Gastroesophageal sphincter (tissue), 4 donors: Measurements from ENCODE around the gene IFNA2. TPM values are rescaled to one million over a fixed set of nuclear protein-coding genes. Genes with fewer than 3 reads are reported as not detected.

ENCODE experiments used
- ATAC-seq: fragments of 150-250 bp; one replicate; pipeline ENCODE4 v1.9.1; 2016; ENCODE audit warnings: mild to moderate bottlenecking, moderate library complexity
- H3K27ac ChIP-seq, 4 donors: fragments of 200-600 bp; sonication (generic) in 3 of 4; 1 replicate in 3 of 4; 2 replicates in 1 of 4; pipeline ENCODE4 v1.5.1; 2016 to 2019
- H3K27me3 ChIP-seq: fragments of 200-600 bp; sonication (generic); one replicate; pipeline ENCODE4 v1.5.1; 2019
- H3K36me3 ChIP-seq, 2 donors: fragments of 200-600 bp; sonication (generic); one replicate each; pipeline ENCODE4 v1.5.1; 2019; ENCODE audit warnings: control low read depth in 1 of 2
- H3K4me1 ChIP-seq, 3 donors: fragments of 200-600 bp; sonication (generic); 1 replicate in 2 of 3; 2 replicates in 1 of 3; pipeline ENCODE4 v1.5.1; 2016 to 2019; ENCODE audit warnings: control low read depth in 2 of 3
- H3K4me3 ChIP-seq, 2 donors: fragments of 200-600 bp; sonication (generic); one replicate each; pipeline ENCODE4 v1.5.1; 2019; ENCODE audit warnings: mild to moderate bottlenecking in 1 of 2, moderate library complexity in 1 of 2
- H3K9me3 ChIP-seq, 3 donors: fragments of 200-600 bp; sonication (generic); one replicate each; pipeline ENCODE4 v1.5.1; 2017 to 2019; ENCODE audit warnings: control low read depth in 2 of 3
- EP300 ChIP-seq: sonication (generic); formaldehyde crosslinking; IDR thresholded peaks from one replicate; pipeline ENCODE4 v1.6.1; 2017; ENCODE audit warnings: antibody characterized with exemption, mild to moderate bottlenecking
- POLR2A ChIP-seq, 2 donors: fragments of 450-650 bp; IDR thresholded peaks; one replicate each; pipeline ENCODE4 v1.6.1; 2017; ENCODE audit warnings: antibody characterized with exemption in 2 of 2, mild to moderate bottlenecking in 2 of 2, moderate library complexity in 1 of 2
- POLR2AphosphoS5 ChIP-seq: sonication (generic); formaldehyde crosslinking; IDR thresholded peaks from one replicate; pipeline ENCODE4 v1.6.1; 2017; ENCODE audit warnings: antibody characterized with exemption
- whole genome bisulfite sequencing, 2 donors: methylation state at CpG; one replicate each; pipeline ENCODE4 v1.1.5; 2018; ENCODE audit warnings: low coverage in 1 of 2; 5-methylcytosine and 5-hydroxymethylcytosine counted together
- total RNA-seq, 4 donors: library from RNA; depleted of rRNA; stranded (reverse); fragments of >200 nt; gene quantifications; one replicate each; pipeline ENCODE4 v1.1.0, GENCODE V29; 2016
- TF ChIP-seq, protein P1 (sequence below), 4 experiments: fragments of 200-600 bp in 2 of 4; fragments of 450-650 bp in 2 of 4; sonication (generic) in 1 of 4; IDR thresholded peaks; one replicate each; pipeline ENCODE4 v1.5.1; 2017 to 2019; ENCODE audit warnings: antibody characterized with exemption in 4 of 4, mild to moderate bottlenecking in 2 of 4, moderate library complexity in 2 of 4

Gene IFNA2
- total RNA-seq, 4 donors from 2014 or later: not detected

GRCh38 chr9:21357479-21358460 is 27.4 kb downstream of the IFNA2 start:
- Histone ChIP-seq H3K27ac (no peak overlapping the region), H3K4me3 (no peak overlapping the region), H3K9me3 (no peaks in the 10 kb centered on the region), H3K27me3 (no peaks in the 10 kb centered on the region), H3K4me1 (no peaks in the 10 kb centered on the region), H3K36me3 (no peaks in the 10 kb centered on the region)
- TF ChIP-seq POLR2A (IDR thresholded peaks at IDR 0.05) (no peak), EP300 (no peak), POLR2AphosphoS5 (no peak)
- TF ChIP-seq, protein P1, sequence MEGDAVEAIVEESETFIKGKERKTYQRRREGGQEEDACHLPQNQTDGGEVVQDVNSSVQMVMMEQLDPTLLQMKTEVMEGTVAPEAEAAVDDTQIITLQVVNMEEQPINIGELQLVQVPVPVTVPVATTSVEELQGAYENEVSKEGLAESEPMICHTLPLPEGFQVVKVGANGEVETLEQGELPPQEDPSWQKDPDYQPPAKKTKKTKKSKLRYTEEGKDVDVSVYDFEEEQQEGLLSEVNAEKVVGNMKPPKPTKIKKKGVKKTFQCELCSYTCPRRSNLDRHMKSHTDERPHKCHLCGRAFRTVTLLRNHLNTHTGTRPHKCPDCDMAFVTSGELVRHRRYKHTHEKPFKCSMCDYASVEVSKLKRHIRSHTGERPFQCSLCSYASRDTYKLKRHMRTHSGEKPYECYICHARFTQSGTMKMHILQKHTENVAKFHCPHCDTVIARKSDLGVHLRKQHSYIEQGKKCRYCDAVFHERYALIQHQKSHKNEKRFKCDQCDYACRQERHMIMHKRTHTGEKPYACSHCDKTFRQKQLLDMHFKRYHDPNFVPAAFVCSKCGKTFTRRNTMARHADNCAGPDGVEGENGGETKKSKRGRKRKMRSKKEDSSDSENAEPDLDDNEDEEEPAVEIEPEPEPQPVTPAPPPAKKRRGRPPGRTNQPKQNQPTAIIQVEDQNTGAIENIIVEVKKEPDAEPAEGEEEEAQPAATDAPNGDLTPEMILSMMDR (IDR thresholded peaks at IDR 0.05): no peak
- 50 to 51% methylated on average over 7 of the region's 7 CpGs for WGBS, 2 donors
- ATAC-seq: no peak

DNA sequence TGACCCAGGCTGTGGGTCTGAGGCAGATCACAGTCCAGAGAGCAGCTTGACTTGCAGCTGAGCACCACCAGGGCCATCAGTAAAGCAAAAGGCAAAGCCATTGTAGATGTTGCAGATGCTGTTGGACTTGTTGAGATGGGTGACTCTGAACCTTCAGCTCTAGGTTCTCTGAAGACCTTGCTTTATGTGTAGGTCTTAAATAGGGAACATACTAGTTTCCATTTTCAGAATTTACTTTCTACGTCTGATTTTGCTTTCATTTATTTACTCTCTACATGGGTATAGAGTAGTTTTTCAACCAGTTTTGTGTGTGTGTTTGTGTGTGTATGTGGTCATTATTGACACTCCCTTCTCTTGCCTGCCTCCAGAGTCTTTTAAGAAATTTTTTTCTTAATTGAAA is 34.4 kb downstream of the IFNA2 start, which contains the start of gene IFNA6:
IFNA6 (minus strand) TSS at position 101 of the 400 bp plus-strand sequence; CDS start at position 101, 0 bp downstream.
- no peak within 1 kb of the TSS for H3K4me3 ChIP-seq
- no peaks in the 10 kb centered on the region for H3K27me3 ChIP-seq
- TF ChIP-seq POLR2AphosphoS5: no peak
- TF ChIP-seq EP300: no peak
- TF ChIP-seq POLR2A (IDR thresholded peaks at IDR 0.05): no peak
- TF ChIP-seq, protein P1 (IDR thresholded peaks at IDR 0.05): no peak
- H3K4me1 ChIP-seq: no peaks in the 10 kb centered on the region
- WGBS, 2 donors: 64 to 80% methylated on average over 1 of the region's 1 CpG
- H3K36me3 ChIP-seq: no peaks in the 10 kb centered on the region
- H3K9me3 ChIP-seq: no peaks in the 10 kb centered on the region
- no peak for ATAC-seq
- H3K27ac ChIP-seq: no peak within 1 kb of the TSS

- H3K27ac ChIP-seq: no peak overlapping the region
- TF ChIP-seq POLR2A (IDR thresholded peaks at IDR 0.05) (no peak), EP300 (no peak)
- TF ChIP-seq, protein P1 (IDR thresholded peaks at IDR 0.05): no peak
- H3K9me3 ChIP-seq: no peaks in the 10 kb centered on the region
- ATAC-seq: no peak
- no peaks in the 10 kb centered on the region for H3K36me3 ChIP-seq
- no peaks in the 10 kb centered on the region for H3K27me3 ChIP-seq
- no peaks in the 10 kb centered on the region for H3K4me1 ChIP-seq
- no peak overlapping the region for H3K4me3 ChIP-seq
- 77 to 80% methylated on average over 3 of the region's 3 CpGs for WGBS, 2 donors
These were observed 36.7 kb downstream of the IFNA2 start for GRCh38 chr9:21348430-21348970.

DNA sequence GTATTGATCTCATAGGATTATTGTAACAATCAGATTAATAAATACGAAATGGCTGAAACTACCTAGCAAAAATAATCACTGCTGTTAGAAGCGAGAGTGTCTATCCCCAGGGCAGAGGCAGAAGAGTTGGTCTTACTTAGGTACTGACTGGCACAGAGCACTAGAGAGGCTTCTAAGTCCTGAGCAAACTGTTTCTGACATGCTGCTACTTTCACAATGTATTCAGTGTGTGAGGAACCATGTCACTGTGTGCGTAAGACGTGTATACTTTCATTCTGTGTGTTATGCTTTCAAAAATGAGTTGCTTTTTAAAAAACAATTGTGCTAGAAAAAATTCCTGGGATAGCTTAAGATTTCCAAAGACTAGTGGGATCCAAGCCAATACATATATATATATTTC is 44.5 kb downstream of the IFNA2 start:
- Histone ChIP-seq H3K27me3 (no peaks in the 10 kb centered on the region), H3K27ac (no peak overlapping the region), H3K9me3 (no peaks in the 10 kb centered on the region), H3K4me1 (peaks cover 0 to 3% (median 0%) of the 10 kb centered on the region in 3 donors), H3K4me3 (no peak overlapping the region), H3K36me3 (no peaks in the 10 kb centered on the region)
- 84 to 94% methylated on average over 4 of the region's 4 CpGs for WGBS, 2 donors
- no peak for ATAC-seq
- TF ChIP-seq POLR2AphosphoS5 (no peak), EP300 (no peak), POLR2A (IDR thresholded peaks at IDR 0.05) (no peak)
- TF ChIP-seq, protein P1 (IDR thresholded peaks at IDR 0.05): no peak

GRCh38 chr9:21336457-21336856 is 48.7 kb downstream of the IFNA2 start:
- Histone ChIP-seq H3K27ac (no peak overlapping the region), H3K9me3 (no peaks in the 10 kb centered on the region), H3K4me3 (no peak overlapping the region), H3K27me3 (no peaks in the 10 kb centered on the region), H3K4me1 (peaks cover 18 to 34% (median 26%) of the 10 kb centered on the region in 3 donors), H3K36me3 (no peaks in the 10 kb centered on the region)
- ATAC-seq: no peak
- TF ChIP-seq POLR2AphosphoS5 (no peak), POLR2A (IDR thresholded peaks at IDR 0.05) (no peak), EP300 (no peak)
- TF ChIP-seq, protein P1 (IDR thresholded peaks at IDR 0.05): no peak
